ENCODE measurements around the gene ZNF446.
"Not testable (repeated sequence)": the region's sequence is repeated elsewhere in the genome, so short reads cannot be mapped to it uniquely, and the experiment has no call there.

The ZNF446 gene

DNA sequence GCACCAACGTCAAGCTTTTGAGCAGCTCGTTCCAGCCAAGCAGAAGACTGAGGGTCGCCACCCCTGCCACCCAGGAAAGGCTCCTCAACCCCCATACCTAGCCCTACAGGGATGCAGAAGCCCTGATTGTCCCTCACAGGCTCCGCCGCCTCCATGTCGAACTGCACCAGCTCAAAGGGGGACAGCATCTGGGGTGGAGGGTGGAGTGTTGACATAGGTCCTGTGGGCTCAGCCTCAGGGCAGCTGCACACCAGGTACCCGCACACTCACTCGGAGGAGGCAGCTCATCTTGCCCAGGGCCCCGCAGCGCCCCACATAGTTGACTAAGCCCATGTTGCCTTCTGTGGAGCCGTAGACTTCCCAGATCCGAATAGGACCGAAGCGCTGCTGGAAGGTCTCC is 24.1 kb downstream of the ZNF446 start:
- no peaks in the 10 kb centered on the region for H3K9me3 ChIP-seq (ENCODE audit: severe bottlenecking)

DNA sequence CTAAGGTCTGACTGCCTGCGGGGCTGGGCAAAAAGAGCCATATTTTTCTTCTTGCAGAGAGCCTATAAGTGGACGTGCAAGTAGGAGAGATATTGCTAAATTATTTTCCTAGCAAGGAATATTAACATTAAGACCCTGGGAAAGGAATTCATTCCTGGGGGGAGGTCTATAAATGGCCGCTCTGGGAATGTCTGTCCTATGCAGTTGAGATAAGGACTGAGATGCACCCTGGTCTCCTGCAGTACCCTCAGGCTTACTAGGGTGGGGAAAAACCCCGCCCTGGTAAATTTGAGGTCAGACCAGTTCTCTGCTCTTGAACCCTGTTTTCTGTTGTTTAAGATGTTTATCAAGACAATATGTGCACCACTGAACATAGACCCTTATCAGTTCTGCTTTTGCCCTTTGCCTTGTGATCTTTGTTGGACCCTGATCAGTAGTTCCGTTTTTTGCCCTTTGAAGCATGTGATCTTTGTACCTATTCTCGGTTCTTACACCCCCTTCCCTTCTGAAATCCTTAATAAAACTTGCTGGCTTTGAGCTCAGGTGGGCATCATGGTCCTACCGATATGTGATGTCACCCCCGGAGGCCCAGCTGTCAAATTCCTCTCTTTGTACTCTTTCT is 31.6 kb downstream of the ZNF446 start:
- not testable (repeated sequence) for H3K4me3 ChIP-seq (ENCODE audit: low read depth, low read length); H3K9me3 ChIP-seq (ENCODE audit: severe bottlenecking); H3K36me3 ChIP-seq; H3K27ac ChIP-seq; DNase-seq; H3K27me3 ChIP-seq (ENCODE audit: insufficient read depth, low read depth, severe bottlenecking)

More for the DNA sequence above, 24.1 kb downstream of the ZNF446 start:
- Histone ChIP-seq H3K27me3 (ENCODE audit: insufficient read depth, low read depth, severe bottlenecking) (no peaks in the 10 kb centered on the region), H3K27ac (no peak overlapping the region), H3K4me3 (ENCODE audit: low read depth, low read length) (no peak overlapping the region), H3K36me3 (no peaks in the 10 kb centered on the region)
- DNase-seq, result no peak
- TF ChIP-seq, protein P1, sequence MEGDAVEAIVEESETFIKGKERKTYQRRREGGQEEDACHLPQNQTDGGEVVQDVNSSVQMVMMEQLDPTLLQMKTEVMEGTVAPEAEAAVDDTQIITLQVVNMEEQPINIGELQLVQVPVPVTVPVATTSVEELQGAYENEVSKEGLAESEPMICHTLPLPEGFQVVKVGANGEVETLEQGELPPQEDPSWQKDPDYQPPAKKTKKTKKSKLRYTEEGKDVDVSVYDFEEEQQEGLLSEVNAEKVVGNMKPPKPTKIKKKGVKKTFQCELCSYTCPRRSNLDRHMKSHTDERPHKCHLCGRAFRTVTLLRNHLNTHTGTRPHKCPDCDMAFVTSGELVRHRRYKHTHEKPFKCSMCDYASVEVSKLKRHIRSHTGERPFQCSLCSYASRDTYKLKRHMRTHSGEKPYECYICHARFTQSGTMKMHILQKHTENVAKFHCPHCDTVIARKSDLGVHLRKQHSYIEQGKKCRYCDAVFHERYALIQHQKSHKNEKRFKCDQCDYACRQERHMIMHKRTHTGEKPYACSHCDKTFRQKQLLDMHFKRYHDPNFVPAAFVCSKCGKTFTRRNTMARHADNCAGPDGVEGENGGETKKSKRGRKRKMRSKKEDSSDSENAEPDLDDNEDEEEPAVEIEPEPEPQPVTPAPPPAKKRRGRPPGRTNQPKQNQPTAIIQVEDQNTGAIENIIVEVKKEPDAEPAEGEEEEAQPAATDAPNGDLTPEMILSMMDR (IDR thresholded peaks at IDR 0.05; ENCODE audit: low read depth, low read length), result no peak

DNA sequence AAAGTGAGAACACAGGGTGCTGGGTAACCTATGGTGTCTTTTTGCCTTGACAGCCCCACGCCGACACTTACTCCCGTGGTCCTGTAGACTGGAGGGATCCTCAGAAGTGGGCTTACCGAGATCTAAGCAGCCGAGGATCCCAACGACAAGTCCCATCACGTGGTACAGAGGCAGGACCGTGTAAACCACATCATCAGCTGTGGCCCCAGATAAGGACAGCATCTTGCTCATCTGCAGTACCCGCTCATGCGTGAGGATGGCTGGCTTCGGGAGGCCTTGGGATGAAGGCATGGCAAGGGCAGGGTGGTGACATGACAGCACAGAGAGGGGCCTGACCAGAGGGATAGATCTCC is 33.6 kb downstream of the ZNF446 start:
- TF ChIP-seq, protein P1 (IDR thresholded peaks at IDR 0.05; ENCODE audit: low read depth, low read length), result no peak
- H3K9me3 ChIP-seq (ENCODE audit: severe bottlenecking), result no peaks in the 10 kb centered on the region
- DNase-seq, result no peak
- H3K36me3 ChIP-seq, result no peaks in the 10 kb centered on the region
- H3K27me3 ChIP-seq (ENCODE audit: insufficient read depth, low read depth, severe bottlenecking), result no peaks in the 10 kb centered on the region
- no peak overlapping the region for H3K27ac ChIP-seq
- H3K4me3 ChIP-seq (ENCODE audit: low read depth, low read length), result no peak overlapping the region

DNA sequence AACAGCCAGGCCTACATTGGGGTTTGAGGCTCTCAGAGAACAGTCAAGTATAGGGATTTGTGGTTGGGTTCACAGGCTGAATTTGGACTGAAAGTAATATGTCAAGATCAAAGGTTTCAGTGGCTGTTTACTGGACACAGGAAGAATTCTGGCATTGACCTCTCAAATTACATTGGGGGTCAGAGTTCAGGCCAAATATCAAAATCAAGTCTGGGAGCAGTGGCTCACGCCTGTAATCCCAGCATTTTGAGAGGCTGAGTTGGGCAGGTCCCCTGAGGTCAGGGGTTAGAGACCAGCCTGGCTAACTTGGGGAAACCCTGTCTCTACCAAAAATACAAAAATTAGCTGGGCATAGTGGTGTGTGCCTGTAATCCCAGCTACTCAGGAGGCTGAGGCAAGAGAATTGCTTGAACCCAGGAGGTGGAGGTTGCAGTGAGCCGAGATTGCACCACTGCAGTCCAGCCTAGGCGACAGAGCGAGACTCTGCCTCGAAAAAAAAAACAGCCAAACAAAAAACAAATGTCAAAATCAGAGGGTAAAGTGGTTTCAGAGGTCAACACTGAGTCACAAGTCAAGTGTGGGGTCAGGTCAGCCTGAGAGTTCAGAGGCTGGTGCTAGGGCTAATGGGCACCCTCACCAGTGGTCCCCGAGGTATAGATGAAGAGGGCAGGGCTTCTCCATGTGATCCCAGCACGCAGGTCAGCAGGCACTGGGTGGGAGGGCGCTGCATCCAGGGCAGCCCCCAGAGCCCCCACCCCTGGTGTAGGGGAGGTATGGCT is 34.1 kb downstream of the ZNF446 start:
- Histone ChIP-seq H3K27me3 (ENCODE audit: insufficient read depth, low read depth, severe bottlenecking) (no peaks in the 10 kb centered on the region), H3K9me3 (ENCODE audit: severe bottlenecking) (no peaks in the 10 kb centered on the region), H3K4me3 (ENCODE audit: low read depth, low read length) (no peak overlapping the region), H3K27ac (no peak overlapping the region), H3K36me3 (peaks cover under 1% of the 10 kb centered on the region; the same call in 1 of the 2 replicates)
- no peak for DNase-seq
- TF ChIP-seq, protein P1 (IDR thresholded peaks at IDR 0.05; ENCODE audit: low read depth, low read length), result no peak

DNA sequence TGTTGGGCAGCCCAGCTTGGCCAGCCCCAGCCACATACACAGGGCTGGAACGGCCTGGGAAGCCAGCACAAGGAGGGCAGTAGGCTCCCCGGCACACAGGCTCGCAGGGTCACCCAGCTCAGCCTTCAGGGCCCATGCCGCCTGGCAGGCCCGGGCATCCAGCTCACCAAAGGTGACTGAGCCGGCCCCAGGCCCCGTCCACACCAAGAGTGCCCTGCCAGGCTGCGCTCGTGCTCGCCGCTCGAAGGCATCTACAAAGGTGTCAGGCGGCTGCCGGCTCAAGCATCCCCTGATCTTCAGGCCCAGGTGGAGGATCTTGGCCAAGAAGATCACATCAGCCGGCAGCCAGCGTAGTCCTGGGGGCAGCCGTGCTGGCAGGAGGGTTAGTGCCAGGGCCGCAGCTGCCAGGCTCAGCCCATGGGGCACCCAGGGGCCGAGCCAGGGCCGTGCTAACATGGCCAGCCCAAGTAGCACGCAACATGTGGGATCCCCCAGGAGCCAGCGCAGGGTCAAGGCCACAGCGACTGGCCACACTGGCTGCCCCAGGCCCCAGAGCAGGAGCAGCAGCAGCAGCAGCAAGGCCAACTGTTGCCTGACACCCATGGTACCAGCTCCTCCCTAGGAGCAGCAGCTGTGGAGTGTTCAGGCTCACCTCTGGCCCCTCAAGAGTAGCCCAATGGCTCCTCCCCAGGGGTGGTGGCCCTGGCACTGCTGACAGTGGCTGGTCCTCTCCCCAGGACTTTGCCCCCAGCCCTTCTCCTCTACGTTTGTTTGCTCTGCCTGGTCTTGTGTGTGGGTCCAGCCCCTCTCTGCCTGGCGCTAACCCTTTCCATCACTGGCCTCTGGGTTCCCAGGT is 35.4 kb downstream of the ZNF446 start, which contains the start of gene SLC27A5:
Gene SLC27A5, minus strand, starts transcription at position 640 of the 856 bp plus-strand sequence. Its CDS starts 37 bp downstream, at position 603.
- H3K9me3 ChIP-seq (ENCODE audit: severe bottlenecking), result no peaks in the 10 kb centered on the region
- peaks cover 10% of the 10 kb centered on the region for H3K36me3 ChIP-seq
- TF ChIP-seq, protein P1 (IDR thresholded peaks at IDR 0.05; ENCODE audit: low read depth, low read length), result no peak
- DNase-seq, result no peak
- no peak within 1 kb of the TSS for H3K27ac ChIP-seq
- H3K4me3 ChIP-seq (ENCODE audit: low read depth, low read length), result no peak within 1 kb of the TSS
- no peaks in the 10 kb centered on the region for H3K27me3 ChIP-seq (ENCODE audit: insufficient read depth, low read depth, severe bottlenecking)

DNA sequence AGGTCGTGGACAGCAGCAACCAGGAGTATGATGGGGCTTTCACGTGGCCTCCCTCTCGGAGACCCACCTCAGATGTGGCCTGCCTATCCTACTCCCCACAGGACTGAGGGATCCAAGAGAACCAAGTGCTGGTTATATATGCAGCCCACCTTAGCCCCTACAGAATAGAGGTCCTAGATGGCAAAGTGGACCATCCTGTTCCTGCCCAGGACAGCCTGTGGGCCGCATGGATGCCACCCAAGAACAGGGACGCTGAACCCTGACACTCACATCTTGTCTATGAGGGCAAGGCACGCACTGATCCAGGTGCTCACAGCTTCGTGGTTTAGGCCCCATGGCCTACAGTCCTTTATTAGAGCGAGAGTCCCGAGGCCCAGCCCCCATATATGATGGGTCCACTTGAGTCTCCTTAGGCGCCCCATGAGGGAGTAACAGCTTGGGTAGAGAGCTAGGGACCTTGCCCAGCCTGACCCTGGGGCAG is 37.1 kb downstream of the ZNF446 start:
- no peaks in the 10 kb centered on the region for H3K9me3 ChIP-seq (ENCODE audit: severe bottlenecking)
- TF ChIP-seq, protein P1 (IDR thresholded peaks at IDR 0.05; ENCODE audit: low read depth, low read length), result no peak
- DNase-seq, result no peak
- H3K36me3 ChIP-seq, result peaks cover 13% of the 10 kb centered on the region
- peak overlapping the region; percentile 88 for H3K27ac ChIP-seq
- no peaks in the 10 kb centered on the region for H3K27me3 ChIP-seq (ENCODE audit: insufficient read depth, low read depth, severe bottlenecking)
- no peak overlapping the region for H3K4me3 ChIP-seq (ENCODE audit: low read depth, low read length)

Data from WERI-Rb-1 (cell line).